ENCODE data around the gene HES5. TPM values are rescaled to one million over a fixed set of nuclear protein-coding genes. Genes with fewer than 3 reads are reported as not detected.

Gene HES5
- polyA plus RNA-seq, 4 donors, result 0.24 to 0.65 (median 0.55) TPM

DNA sequence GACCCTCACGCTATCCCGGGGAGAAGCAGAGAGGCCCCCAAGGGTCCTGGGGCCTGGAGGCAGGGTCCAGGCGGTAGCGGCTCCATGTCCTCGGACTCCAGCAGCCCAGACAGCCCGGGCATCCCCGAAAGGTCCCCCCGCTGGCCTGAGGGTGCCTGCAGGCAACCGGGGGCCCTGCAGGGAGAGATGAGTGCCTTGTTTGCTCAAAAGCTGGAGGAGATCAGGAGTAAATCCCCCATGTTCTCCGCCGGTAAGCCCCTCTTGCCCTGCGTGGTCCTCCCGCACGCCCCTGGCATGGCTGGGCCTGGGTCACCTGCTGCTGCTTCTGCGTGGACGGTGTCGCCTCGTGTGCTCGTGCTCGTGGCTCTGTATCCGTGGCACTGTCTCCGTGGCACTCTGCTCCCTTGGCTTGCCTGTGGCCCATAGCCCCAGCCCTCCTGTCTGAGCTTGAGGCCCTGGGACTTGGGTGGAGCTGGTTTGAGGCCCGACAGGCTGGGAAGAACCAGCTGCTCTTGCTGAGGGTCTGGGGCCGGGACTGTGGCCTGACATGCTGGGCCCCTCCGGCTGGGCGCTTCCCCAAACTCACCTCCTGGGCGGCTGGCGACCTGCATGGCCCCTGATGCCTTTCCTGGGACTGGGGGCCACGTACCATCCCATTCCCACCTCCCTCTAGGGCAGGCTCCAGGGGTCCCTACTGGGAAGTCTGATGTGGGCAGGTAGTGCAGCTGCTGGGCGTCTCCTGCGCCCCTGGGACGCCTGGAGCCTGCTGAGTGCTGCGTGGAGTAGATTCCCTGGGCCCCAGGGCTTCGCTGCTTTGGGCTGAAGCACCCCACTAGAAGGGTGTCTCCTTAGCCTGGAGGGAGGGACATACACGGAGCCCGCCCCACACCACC is 27.2 kb downstream of the HES5 start:
- no peak for DNase-seq (ENCODE audit: low read depth in 4 of 4, low spot score in 2 of 4)

DNA sequence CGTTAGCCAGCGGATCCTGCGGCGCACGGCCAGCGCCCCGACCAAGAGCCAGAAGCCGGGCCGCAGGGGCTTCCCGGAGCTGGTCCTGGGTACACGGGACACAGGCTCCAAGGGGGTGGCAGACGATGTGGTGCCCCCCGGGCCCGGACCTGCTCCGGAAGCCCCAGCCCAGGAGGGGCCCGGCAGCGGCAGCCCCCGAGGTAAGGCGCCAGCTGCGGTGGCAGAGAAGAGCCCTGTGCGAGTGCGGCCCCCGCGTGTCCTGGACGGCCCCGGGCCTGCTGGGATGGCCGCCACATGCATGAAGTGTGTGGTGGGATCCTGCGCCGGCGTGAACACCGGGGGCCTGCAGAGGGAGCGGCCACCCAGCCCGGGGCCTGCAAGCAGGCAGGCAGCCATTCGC is 27.9 kb downstream of the HES5 start:
- no peak for DNase-seq (ENCODE audit: low read depth in 4 of 4, low spot score in 2 of 4)

DNA sequence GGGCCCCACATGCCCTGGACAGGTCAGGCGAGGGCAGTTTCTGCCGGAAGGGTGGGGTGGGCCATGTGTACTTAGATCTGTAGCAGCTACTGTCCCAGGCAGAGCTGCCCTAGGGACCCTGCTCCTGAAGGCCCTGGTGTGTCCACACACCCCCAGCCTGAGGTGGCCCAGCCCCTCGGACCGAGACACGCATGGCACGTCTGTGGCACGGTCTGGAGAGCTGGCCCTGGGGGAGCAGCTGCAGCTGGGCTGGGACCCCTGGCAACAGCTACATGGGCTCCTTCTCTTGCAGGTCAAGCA is 28.3 kb downstream of the HES5 start:
- no peak for DNase-seq (ENCODE audit: low read depth in 4 of 4, low spot score in 2 of 4)

DNA sequence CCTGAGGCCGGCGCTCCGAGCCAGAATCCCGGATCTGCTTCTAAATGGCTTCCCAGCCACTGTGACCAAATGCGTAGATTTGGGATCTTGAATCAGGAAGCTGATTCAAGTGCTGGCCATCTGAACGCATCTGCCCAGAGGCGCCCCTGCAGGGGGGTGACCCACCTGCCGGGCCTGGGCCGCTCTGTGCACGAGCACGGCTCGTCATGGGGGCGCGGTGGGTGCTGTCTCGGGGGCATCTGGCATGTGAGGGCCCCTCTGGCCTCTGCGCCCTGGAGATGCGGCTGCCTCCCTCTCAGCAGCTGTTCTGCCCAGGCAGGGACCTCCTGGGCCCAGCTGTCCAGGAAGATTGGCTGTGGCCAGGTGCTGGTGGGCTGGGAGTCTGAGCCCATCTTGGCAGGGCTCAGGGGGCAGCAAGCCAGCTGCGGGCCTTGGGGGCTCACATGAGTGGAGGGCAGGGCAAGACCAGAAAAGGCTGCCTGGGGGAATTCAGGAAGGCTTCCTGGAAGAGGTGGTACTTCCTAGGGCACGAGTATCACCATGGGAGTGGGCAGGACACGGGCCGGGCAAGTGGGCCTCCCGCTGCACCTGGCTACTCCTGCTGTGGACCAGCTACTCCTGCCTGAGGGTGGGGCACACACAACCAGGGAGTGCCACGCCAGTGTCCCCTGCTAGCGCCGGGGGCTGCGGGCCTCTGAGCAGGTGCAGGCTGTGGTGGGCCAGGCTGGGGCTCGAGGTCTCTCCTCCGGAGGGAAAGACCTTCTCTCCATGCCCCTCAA is 28.8 kb downstream of the HES5 start:
- no peak for DNase-seq (ENCODE audit: low read depth in 4 of 4, low spot score in 2 of 4)

DNA sequence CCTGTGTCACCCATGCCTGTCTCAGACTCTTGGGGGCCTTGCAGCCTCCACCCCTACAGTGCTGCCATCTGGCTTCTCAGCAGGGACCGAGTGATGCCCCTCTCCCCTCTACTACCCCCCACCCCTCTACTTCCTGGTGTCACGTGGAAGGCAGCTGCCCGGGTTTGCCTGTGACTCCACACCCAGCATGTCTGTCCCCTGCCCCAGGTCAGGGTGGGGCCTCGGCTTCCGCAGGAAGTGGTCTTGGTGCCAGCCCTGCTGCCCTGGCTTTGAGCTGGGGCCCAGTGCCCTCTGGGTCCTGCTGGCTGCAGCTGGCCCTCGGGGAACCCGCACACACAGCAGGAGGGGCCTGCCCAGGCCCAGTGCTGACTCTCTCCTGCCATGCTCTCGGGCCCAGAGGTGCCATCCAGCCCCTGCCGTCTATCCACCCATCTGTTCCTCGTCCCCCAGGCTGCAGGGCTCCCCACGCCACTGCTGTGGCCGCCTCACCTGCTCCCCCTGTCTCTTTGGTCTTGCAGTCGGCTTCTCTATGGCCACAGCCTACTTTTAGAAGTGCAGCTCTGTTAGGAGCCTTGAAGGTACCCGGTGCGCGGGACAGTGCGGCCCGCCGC is 30.0 kb downstream of the HES5 start:
- DNase-seq (ENCODE audit: low read depth in 4 of 4, low spot score in 2 of 4), result no peak

DNA sequence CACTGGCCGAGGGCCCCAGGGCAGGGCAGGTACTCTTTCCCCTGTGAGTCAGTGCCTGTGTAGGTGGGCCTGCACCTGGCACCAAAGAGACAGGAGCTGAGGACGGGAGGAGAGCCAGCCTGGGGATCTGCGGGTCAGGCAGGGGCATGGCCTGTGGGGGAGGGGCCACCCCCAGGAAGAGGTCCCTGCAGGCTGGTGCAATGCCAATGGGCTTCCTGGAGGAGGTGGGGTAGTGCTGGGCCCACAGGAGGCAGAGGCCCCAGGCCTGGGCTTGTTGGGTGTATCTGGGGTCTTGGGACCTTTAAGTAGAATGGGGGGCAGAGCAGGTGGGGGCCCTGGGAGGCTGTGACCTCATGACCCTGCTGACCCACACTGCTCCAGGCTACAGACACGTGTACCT is 30.8 kb downstream of the HES5 start:
- DNase-seq (ENCODE audit: low read depth in 4 of 4, low spot score in 2 of 4), result no peak

DNA sequence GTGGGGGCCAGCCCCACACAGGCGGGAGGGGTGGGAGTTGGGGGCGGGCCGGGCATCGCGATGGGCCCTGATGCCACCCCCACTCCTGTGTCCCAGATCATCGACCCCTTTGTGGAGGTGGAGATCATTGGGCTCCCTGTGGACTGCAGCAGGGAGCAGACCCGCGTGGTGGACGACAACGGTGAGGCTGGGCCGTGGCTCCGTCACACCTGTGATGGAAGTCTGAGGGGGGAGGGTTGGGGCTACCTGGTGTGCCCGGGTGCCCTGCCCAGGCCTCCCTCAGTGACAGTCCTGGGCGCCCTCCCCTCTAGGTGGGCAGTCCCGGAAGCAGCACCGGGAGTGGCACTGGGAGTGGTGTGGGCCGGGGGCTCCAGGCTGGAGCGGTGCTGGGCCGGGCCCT is 31.4 kb downstream of the HES5 start:
- DNase-seq (ENCODE audit: low read depth in 4 of 4, low spot score in 2 of 4), result no peak

DNA sequence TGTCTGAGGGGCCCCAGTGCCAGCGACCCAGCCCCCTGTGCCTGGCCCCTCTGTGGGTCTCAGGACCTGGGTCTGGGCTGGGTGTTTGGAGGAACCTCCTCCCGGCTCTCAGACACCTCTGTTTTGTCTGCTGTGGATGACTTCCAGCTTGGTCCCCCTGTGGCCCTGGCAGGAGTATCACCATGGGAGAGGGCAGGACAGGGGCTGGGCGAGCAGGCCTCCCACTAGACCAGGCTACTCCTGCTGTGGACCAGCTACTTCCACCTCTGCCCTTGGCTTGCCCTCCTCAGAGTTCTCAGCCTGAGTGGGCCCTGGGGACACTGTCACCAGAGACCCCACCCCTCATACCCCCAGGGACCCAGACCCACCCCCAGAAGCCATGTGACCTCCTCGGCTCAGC is 32.2 kb downstream of the HES5 start:
- DNase-seq (ENCODE audit: low read depth in 4 of 4, low spot score in 2 of 4), result no peak

DNA sequence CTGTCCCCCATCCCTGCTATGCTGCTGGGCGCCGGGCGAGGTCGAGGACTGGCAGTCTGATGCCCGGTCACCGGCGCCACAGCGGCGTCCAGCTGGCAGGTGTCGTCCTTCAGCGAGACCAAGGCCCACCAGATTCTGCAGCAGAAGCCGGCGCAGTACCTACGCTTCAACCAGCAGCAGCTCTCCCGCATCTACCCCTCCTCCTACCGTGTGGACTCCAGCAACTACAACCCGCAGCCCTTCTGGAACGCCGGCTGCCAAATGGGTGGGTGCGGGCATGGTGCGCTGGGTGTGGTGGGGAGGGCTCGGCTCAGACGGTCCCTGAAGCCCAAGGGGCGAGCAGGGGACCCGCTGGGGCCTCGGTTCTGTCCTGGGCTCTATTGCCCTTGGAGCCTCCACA is 33.3 kb downstream of the HES5 start:
- DNase-seq (ENCODE audit: low read depth in 4 of 4, low spot score in 2 of 4), result no peak

DNA sequence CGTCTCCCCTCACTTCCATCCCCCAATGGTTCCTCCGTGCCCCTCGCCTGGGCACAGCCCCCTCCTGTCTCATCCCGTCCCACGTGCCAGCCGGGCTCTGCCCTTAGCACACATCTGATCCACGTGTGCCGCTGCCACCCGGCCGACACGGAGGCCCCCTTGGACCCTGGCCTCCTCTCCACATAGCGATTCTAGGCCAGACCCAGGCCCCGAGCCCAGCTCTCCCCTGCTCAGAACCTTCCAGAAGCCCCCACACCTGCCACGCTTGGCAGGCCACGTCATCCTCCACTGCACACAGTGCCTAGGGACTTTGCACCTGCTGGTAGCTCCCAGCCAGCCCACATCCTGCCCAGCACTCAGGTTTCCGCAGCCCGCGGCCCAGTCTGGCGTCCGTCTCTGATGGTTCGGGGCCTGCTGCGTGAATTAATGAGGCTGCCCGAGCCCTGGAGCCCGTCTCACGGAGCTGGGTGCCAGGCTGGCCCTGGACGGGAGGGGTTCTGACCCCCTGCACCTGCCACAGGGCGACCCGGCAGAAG is 33.9 kb downstream of the HES5 start:
- DNase-seq (ENCODE audit: low read depth in 4 of 4, low spot score in 2 of 4), result no peak

DNA sequence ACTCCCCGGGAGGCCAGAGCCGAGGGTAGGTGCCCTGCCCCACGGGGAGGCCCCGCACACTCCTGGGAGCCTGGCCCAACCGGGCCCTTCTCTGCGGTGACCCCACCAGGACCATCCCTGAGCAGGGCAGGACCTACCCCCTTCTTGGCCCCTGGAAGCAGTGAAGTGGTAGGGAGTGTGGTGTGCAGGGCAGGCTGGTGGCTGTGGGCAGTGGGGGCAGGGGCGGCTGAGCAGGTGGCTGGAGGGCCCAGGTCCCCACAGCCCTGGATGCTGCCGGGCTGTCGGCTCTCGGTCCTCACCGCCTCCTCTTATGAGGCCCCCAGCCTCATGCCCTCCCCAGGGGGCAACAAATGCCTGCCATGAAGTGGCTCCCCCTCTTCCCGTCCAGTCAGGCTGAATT is 34.5 kb downstream of the HES5 start:
- DNase-seq (ENCODE audit: low read depth in 4 of 4, low spot score in 2 of 4), result no peak

DNA sequence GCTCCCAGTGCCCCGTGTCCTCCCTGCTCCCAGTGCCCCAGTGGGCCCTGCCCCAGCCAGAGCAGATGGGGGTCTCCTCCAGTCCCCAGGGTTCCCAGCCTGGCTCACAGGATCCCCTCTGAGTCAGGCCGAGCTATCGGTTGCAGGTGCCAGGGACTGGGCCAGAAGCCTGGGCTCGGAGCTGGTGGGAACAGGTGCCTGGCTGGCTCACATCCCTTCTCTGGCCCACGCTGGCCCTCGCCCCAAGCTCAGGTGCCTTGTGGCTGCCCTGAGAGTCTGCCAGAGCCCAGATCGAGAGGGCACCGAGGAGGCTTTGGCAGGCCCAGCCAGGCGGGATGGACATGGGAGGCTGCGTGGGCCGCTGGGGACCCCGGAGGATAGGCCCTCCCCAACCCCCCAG is 35.0 kb downstream of the HES5 start:
- DNase-seq (ENCODE audit: low read depth in 4 of 4, low spot score in 2 of 4), result no peak

DNA sequence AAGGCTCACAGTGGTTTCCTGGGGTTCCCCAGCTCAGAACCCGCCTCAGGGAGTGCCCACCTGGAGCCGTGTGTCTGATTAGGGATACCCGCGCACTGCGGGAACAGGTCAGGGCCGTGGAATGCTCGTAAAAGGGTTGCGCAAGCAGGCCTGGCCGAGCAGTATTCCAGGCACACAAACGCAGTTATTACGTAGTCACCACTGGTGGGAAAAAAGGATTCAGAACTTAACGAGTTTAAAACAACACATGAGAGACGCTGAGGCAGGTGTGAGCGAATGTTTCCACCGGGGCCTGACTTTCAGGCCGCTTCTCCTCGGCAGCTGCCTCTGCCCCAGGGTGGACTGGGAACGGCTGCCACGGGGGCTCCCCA is 35.8 kb downstream of the HES5 start:
- no peak for DNase-seq (ENCODE audit: low read depth in 4 of 4, low spot score in 2 of 4)

DNA sequence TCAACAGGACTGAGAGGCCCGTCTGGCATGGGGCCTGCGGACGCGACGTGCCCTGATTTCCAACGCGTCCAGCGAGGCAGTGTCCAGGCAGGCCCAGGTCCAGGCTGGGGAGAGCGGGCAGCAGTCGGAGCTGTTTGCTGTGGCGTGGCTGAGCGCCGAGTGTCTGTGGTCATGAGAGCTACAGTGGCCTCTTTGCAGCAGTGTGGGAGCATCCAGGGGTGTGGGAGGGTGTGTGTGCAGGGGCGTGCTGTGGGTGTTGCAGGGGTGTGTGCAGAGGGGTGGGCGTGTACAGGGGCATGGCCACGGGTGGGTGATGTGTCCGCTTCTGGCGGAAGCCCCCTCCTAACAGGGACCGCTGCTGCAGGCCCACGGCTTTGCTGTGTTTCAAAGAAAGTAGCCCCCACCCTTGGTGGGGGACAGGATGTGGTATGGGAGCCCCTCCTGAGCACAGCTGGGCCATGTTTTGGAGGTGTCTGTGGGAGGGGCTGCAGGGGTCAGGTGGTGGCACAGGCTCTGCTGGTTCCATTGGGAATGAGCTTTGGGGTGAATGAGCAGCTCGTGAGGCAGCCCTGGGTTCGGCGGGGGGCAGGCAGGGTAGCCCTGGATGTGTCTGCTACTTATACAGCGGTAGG is 36.3 kb downstream of the HES5 start:
- DNase-seq (ENCODE audit: low read depth in 4 of 4, low spot score in 2 of 4), result no peak

DNA sequence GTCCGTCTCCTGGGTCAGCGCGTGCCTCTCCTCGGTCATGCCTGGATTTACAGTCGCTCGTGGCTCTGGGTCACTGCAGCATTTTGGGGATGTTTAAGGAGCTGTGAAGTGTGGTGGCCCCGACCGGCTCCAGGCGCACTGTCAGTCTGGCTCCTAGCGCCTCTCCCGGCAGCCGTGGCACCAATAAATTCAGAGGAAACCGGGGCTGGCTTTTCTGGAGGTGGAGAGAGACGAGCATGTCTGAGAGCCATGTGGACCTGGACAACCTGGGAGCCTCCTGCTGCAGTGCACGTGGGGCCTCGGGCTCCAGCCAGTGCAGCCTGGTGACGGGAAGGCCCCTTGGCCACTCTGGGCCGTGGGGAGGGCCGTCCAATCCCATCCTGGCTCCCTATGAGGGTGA is 36.8 kb downstream of the HES5 start:
- DNase-seq (ENCODE audit: low read depth in 4 of 4, low spot score in 2 of 4), result no peak

DNA sequence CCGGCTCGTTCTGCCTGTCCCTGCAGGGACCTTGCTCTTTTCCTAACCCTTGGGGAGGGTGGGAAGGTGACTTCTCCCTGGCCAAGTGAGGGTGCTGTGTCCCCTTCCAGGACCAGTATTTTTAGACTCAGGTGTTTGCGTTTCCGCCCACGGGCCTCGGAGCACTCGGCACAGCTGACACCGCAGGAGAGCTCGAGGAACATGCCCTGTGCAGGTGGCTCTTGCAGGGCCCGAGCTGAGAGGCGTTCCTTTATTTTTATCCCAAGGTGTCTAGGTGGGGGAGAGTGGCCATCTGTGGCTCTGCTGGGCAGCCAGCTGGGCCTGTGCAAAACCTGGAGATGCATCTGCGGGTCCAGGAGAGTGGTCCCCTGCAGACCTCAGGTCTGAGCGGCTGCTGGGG is 38.0 kb downstream of the HES5 start:
- DNase-seq (ENCODE audit: low read depth in 4 of 4, low spot score in 2 of 4), result no peak

DNA sequence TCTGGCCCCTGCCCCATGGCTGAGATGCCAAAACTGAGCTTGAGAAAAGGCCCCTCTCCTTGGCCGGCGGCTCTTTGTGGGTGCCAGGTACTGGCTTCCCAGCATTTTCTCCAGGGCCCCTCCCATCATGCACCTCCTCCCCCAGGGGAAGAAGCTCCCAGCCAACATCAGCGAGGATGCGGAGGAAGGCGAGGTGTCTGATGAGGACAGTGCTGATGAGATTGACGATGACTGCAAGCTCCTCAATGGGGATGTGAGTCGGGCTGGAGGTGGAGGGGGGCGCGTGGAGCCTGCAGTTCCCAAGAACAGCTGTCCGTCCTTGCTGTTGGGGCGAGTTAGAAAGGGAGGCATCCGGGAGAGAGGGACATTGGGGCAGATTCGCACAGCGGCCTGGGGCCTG is 40.4 kb downstream of the HES5 start:
- no peak for DNase-seq (ENCODE audit: low read depth in 4 of 4, low spot score in 2 of 4)

DNA sequence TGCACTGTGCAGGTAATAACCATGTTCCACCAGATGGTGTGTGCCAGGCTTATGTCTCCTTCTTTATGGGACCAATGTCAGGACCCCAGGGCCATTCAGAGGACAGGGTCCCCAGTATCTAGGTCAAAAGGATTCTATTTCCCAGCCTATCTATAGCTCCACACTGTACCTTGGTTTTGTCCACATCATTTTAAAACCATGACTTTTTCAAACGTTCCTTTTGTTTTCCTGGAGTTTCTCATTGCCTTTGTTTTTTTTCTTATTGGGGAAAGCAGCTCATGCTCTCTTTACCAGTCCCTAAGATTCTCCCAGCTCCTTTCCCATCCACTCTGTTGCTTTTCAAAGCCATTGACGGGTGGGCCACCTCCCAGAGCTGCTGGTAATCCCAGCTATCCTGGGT is 41.4 kb downstream of the HES5 start:
- DNase-seq (ENCODE audit: low read depth in 4 of 4, low spot score in 2 of 4), result no peak

DNA sequence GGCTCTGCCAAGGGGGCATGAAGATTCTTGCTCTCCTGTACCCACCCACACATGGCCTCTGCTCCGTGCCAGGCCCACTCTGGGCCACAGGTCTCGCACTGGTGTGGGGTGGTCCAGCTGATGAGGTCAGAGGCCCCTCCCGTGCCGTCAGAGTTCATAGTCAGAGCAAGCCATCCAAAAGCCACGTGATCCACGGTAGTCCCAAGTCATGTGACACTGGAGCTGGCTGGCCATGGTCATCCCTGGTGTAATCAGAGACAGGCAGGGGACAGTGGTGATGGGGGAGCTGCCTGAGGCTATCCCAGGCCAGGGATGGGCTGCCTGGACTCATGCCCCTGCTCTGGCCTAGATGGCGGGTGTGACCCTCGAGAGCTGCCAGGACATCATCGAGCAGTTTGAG is 43.5 kb downstream of the HES5 start:
- DNase-seq (ENCODE audit: low read depth in 4 of 4, low spot score in 2 of 4), result no peak

DNA sequence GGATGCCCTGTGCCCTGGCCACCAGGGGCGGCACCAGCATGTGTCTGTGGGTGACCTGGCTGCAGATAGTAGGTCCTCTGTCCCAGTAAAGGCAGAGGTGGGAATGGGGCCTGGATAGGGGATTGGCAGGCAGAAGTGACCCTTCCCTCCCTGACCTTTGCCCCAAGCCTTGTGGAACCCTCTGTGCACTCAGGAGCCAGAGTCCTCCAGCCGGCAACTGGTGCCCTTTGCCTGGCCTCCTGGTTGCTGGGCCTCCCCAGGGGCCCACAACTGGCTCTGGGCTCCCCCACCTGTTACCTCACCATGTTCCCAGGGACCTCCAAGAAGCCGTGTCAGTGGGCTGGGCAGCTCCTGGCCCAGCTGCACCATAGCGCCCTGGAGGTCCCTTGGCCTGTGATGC is 44.0 kb downstream of the HES5 start:
- DNase-seq (ENCODE audit: low read depth in 4 of 4, low spot score in 2 of 4), result no peak

DNA sequence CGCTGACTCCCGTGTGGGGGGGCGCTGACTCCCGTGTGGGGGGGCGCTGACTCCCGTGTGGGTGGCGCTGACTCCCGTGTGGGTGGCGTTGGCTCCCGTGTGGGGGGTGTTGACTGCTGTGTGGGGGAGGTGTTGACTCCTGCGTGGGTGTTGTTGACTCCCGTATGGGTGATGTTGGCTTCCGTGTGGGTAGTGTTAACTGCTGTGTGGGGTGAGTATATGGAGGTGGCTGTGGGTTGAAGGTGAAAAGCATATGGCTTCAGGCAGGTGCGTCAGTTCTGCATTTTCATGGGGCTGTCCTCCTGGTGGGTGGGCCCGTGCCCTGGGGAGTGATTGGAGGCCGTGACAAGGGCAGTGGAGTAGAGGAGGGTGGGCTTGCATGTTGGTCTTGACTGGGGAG is 46.1 kb downstream of the HES5 start:
- DNase-seq (ENCODE audit: low read depth in 4 of 4, low spot score in 2 of 4), result no peak

All from left renal cortex interstitium (tissue), 4 donors.